Measurements from ENCODE around the gene DLGAP3. TPM values are rescaled to one million over a fixed set of nuclear protein-coding genes. Genes with fewer than 3 reads are reported as not detected.
"Not testable (repeated sequence)": the region's sequence is repeated elsewhere in the genome, so short reads cannot be mapped to it uniquely, and the experiment has no call there.

DLGAP3 gene
- total and polyA plus RNA-seq, 2 donors (not counting 3 experiments of a cell fraction or from before 2014, with no cell fraction given): 0.04 to 0.20 TPM

GRCh38 chr1:34822202-34822601 lies 107.2 kb downstream of the DLGAP3 start:
- Histone ChIP-seq H3K4me3 (replicated peaks in 1 of 3; ENCODE audit: insufficient read depth in 1 of 3, low read depth in 1 of 3, low read length in 3 of 3) (no peak overlapping the region), H3K27me3 (ENCODE audit: control insufficient read depth in 2 of 2, insufficient read depth in 2 of 2, low read length in 2 of 2) (peaks cover 2 to 3% of the 10 kb centered on the region in 2 experiments), H3K9me1 (replicated peaks; ENCODE audit: control insufficient read depth, extremely low read depth, insufficient read depth, low read length) (no peaks in the 10 kb centered on the region), H3K36me3 (ENCODE audit: control insufficient read depth in 2 of 2, extremely low read depth in 1 of 2, insufficient read depth in 2 of 2, low read length in 2 of 2) (no peaks in the 10 kb centered on the region), H3K9me3 (replicated peaks; ENCODE audit: control insufficient read depth, insufficient read depth, low read length) (no peaks in the 10 kb centered on the region), H3K9ac (replicated peaks; ENCODE audit: extremely low read depth, insufficient read depth, low read length) (no peak overlapping the region), H4K20me1 (replicated peaks; ENCODE audit: control insufficient read depth, extremely low read depth, insufficient read depth, low read length) (no peaks in the 10 kb centered on the region), H3K4me2 (ENCODE audit: insufficient read depth, low read length) (no peak overlapping the region), H3K4me1 (ENCODE audit: control insufficient read depth, extremely low read depth, insufficient read depth, low read length) (no peaks in the 10 kb centered on the region), H2AFZ (ENCODE audit: low read depth, low read length) (no peak overlapping the region), H3K27ac (ENCODE audit: insufficient read depth, low read depth, low read length) (no peak overlapping the region), H3K79me2 (ENCODE audit: control insufficient read depth, insufficient read depth, low read length) (no peaks in the 10 kb centered on the region)
- BruUV-seq (replicated peaks): no TSS peak
- intact Hi-C loops (cut with micrococcal nuclease) (no loop called here), dilution Hi-C loops (cut with MboI; ENCODE audit: extremely low pct_ligation_motif_present, low sequenced_read_pairs) (no loop called here)
- FAIRE-seq (no peak), DNase-seq (ENCODE audit: low read depth, low spot score) (no peak)
- POLR2A ChIA-PET: no interaction called here
- TF ChIP-seq JUN (IDR thresholded peaks at IDR 0.05; ENCODE audit: borderline replicate concordance, insufficient read depth, insufficient read length, low read depth) (no peak), POLR2A (IDR thresholded peaks at IDR 0.05; ENCODE audit: low read depth, low read length) (no peak), FOS (IDR thresholded peaks at IDR 0.05; ENCODE audit: borderline replicate concordance, insufficient read depth, low read length) (no peak), GATA2 (IDR thresholded peaks at IDR 0.05; ENCODE audit: insufficient read depth, insufficient read length, low read depth, low read length) (no peak), CTCF (IDR thresholded peaks at IDR 0.05; ENCODE audit: extremely low read depth in 1 of 2, insufficient read depth in 1 of 2, low read depth in 1 of 2, low read length in 2 of 2) (no peak), POLR2AphosphoS5 (IDR thresholded peaks at IDR 0.05; ENCODE audit: insufficient read depth, low read depth, low read length) (no peak), MAX (IDR thresholded peaks at IDR 0.05; ENCODE audit: insufficient read depth, insufficient read length) (no peak), EZH2 (IDR thresholded peaks at IDR 0.05; ENCODE audit: borderline replicate concordance, low read depth, low read length, severe bottlenecking) (no peak), MYC (IDR thresholded peaks at IDR 0.05; ENCODE audit: low read depth, low read length) (no peak)
- CTCF ChIA-PET: no interaction called here

GRCh38 chr1:34818862-34819261 lies 110.6 kb downstream of the DLGAP3 start:
- CTCF ChIA-PET: not testable (repeated sequence)

More at GRCh38 chr1:34818862-34819261, 110.6 kb downstream of the DLGAP3 start:
- dilution Hi-C loops (cut with MboI; ENCODE audit: extremely low pct_ligation_motif_present, low sequenced_read_pairs); H3K9me1 ChIP-seq (replicated peaks; ENCODE audit: control insufficient read depth, extremely low read depth, insufficient read depth, low read length); FAIRE-seq; H4K20me1 ChIP-seq (replicated peaks; ENCODE audit: control insufficient read depth, extremely low read depth, insufficient read depth, low read length); intact Hi-C loops (cut with micrococcal nuclease); H3K27me3 ChIP-seq (ENCODE audit: control insufficient read depth in 2 of 2, insufficient read depth in 2 of 2, low read length in 2 of 2); H3K4me3 ChIP-seq (replicated peaks in 1 of 3; ENCODE audit: insufficient read depth in 1 of 3, low read depth in 1 of 3, low read length in 3 of 3); H3K36me3 ChIP-seq (ENCODE audit: control insufficient read depth in 2 of 2, extremely low read depth in 1 of 2, insufficient read depth in 2 of 2, low read length in 2 of 2); DNase-seq (ENCODE audit: low read depth, low spot score); BruUV-seq (replicated peaks); H3K27ac ChIP-seq (ENCODE audit: insufficient read depth, low read depth, low read length); H3K79me2 ChIP-seq (ENCODE audit: control insufficient read depth, insufficient read depth, low read length); H3K4me1 ChIP-seq (ENCODE audit: control insufficient read depth, extremely low read depth, insufficient read depth, low read length); H3K9ac ChIP-seq (replicated peaks; ENCODE audit: extremely low read depth, insufficient read depth, low read length); H3K9me3 ChIP-seq (replicated peaks; ENCODE audit: control insufficient read depth, insufficient read depth, low read length); H2AFZ ChIP-seq (ENCODE audit: low read depth, low read length); H3K4me2 ChIP-seq (ENCODE audit: insufficient read depth, low read length); POLR2A ChIA-PET: not testable (repeated sequence)
